ENCODE data around the gene HDAC9. TPM values are rescaled to one million over a fixed set of nuclear protein-coding genes. Genes with fewer than 3 reads are reported as not detected.

HDAC9 gene
- total RNA-seq, 4 donors from 2014 or later, result 10.3 to 48.4 (median 12.2) TPM

DNA sequence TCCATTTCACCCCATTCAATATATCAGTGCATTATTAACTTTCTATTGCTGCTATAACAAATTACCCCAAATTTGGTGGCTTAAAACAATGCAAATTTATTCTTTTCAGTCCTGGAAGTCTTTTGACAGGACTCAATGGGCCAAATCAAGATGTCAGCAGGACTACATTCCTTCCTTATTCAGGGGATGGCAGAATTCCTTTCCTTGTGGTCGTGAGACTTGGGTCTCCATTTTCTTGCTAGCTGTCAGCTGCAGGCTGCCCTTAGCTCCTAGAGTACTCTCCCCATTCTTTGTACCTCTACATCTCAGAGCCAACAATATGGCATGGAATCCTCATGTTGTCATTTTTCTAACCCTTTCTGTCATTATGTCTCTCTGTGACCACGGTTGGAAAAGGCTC lies 310.6 kb downstream of the HDAC9 start:
- Histone ChIP-seq H3K36me3 (no peaks in the 10 kb centered on the region), H3K9me3 (peaks cover 0 to 1% (median 0%) of the 10 kb centered on the region in 4 donors), H3K4me1 (no peaks in the 10 kb centered on the region), H3K4me3 (no peak overlapping the region), H3K27ac (no peak overlapping the region), H3K27me3 (no peaks in the 10 kb centered on the region)
- 79 to 83% methylated on average over 2 of the region's 2 CpGs for WGBS, 2 donors
- no peak for TF ChIP-seq POLR2A (IDR thresholded peaks at IDR 0.05)
- TF ChIP-seq, protein P1, sequence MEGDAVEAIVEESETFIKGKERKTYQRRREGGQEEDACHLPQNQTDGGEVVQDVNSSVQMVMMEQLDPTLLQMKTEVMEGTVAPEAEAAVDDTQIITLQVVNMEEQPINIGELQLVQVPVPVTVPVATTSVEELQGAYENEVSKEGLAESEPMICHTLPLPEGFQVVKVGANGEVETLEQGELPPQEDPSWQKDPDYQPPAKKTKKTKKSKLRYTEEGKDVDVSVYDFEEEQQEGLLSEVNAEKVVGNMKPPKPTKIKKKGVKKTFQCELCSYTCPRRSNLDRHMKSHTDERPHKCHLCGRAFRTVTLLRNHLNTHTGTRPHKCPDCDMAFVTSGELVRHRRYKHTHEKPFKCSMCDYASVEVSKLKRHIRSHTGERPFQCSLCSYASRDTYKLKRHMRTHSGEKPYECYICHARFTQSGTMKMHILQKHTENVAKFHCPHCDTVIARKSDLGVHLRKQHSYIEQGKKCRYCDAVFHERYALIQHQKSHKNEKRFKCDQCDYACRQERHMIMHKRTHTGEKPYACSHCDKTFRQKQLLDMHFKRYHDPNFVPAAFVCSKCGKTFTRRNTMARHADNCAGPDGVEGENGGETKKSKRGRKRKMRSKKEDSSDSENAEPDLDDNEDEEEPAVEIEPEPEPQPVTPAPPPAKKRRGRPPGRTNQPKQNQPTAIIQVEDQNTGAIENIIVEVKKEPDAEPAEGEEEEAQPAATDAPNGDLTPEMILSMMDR (IDR thresholded peaks at IDR 0.05), result no peak
- DNase-seq (ENCODE audit: low spot score in 2 of 2), result no peak

DNA sequence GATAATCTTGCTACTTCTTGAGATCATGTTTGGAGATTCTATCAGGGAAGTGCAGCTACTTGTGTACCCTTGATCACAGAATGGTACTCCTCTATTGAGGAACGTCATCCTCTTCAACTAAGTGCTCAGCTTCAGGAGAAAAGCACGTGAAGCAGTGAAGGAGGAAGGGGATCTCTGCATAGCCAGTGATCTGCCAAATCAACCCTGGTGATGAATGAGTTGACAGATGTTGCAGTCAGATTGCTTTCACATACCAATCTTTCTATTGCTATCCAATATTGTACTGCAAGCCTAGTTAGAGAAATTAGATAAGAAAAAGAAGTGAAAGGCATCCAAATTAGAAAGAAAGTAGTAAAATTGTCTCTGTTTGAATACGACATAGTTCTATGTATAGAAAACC lies 312.5 kb downstream of the HDAC9 start:
- no peak for TF ChIP-seq POLR2A (IDR thresholded peaks at IDR 0.05)
- TF ChIP-seq, protein P1 (IDR thresholded peaks at IDR 0.05), result no peak
- no peak for TF ChIP-seq EP300 (IDR thresholded peaks at IDR 0.05)
- DNase-seq (ENCODE audit: low spot score in 2 of 2), result no peak
- no peak overlapping the region for H3K27ac ChIP-seq
- H3K9me3 ChIP-seq, result peaks cover 0 to 7% (median 2%) of the 10 kb centered on the region in 4 donors
- H3K4me1 ChIP-seq, result no peaks in the 10 kb centered on the region
- 80 to 92% methylated on average over 3 of the region's 3 CpGs for WGBS, 2 donors
- H3K27me3 ChIP-seq, result no peaks in the 10 kb centered on the region
- no peaks in the 10 kb centered on the region for H3K36me3 ChIP-seq
- no peak overlapping the region for H3K4me3 ChIP-seq

DNA sequence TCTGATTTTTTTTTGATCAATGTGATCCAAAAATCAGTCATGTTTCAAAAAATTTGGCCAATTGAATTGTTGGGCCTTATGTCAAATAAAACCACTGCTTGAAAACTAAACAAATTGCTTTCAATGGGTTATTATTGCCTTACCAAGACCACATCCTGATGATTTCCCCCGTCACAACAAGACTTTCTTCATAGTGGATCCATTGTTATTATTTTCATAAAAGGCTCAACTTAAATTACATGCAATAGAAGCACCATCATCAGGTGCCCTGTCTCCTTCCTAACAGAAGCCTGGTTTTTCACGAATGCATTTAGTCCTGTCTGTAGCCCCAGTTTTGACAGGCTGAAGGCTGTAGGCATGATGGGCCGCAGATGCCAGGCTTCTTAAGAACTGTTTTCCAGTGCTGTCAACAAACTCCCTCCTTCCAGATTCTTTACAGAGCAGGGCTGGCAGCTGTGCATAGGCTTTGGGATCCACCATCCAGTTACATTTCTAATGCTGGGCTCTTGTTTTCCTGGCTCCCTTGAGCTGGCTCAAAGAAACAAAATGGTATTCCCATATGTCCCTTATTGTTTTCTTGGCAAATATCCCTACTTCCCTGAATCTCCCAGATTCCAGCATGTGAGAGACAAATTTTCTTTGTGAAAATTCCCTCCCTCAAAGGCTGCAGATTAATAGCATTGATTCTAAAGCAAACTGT lies 319.9 kb downstream of the HDAC9 start:
- no peaks in the 10 kb centered on the region for H3K4me1 ChIP-seq
- H3K27me3 ChIP-seq, result no peaks in the 10 kb centered on the region
- no peak overlapping the region for H3K4me3 ChIP-seq
- no peak for TF ChIP-seq POLR2A (IDR thresholded peaks at IDR 0.05)
- DNase-seq (ENCODE audit: low spot score in 2 of 2), result no peak
- 70 to 76% methylated on average over 3 of the region's 3 CpGs for WGBS, 2 donors
- no peaks in the 10 kb centered on the region for H3K36me3 ChIP-seq
- peaks cover 0 to 11% (median 2%) of the 10 kb centered on the region in 4 donors for H3K9me3 ChIP-seq
- no peak overlapping the region for H3K27ac ChIP-seq

DNA sequence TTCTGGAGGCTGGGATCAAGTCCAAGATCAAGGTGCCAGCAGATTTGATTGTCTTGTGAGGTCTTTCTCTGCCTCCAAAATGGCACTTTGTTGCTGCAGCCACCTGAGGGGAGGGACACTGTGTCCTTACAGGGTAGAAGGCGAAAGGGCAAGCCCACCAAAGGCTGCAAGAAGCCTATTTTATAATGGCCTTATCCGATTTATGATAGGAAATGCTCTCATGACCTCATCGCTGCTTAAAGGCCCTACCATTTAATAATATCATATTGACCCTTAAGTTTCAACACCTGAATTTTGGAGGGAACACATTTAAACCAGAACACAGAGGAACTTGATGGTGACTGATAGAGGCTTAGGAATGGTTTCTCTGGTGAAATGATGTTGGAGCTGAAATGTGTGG lies 325.4 kb downstream of the HDAC9 start:
- Histone ChIP-seq H3K4me3 (no peak overlapping the region), H3K9me3 (no peaks in the 10 kb centered on the region), H3K4me1 (no peaks in the 10 kb centered on the region), H3K36me3 (no peaks in the 10 kb centered on the region), H3K27ac (no peak overlapping the region), H3K27me3 (no peaks in the 10 kb centered on the region)
- TF ChIP-seq, protein P1 (IDR thresholded peaks at IDR 0.05), result no peak
- TF ChIP-seq EP300 (IDR thresholded peaks at IDR 0.05) (no peak), POLR2A (IDR thresholded peaks at IDR 0.05) (no peak)
- 86 to 87% methylated on average over 3 of the region's 3 CpGs for WGBS, 2 donors
- no peak for DNase-seq (ENCODE audit: low spot score in 2 of 2)

DNA sequence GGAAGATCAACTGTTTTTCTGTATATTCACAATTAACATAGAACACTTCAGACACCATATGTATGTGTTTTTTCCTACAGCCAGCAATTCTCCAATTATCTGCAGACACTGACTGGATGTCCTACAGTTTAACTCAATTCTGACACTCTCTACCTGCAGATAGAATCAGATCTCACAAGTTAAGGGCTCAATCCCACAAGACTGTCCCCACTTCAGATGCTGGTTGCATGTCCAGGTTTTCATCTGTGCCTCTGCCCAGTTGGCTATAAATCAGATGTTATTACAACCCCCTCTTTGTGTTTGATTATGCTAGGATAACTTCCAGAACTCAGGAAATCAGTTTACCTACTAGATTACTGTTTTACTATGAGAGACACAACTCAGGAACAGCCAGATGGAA lies 326.0 kb downstream of the HDAC9 start:
- H3K27ac ChIP-seq, result no peak overlapping the region
- H3K4me3 ChIP-seq, result no peak overlapping the region
- H3K36me3 ChIP-seq, result no peaks in the 10 kb centered on the region
- no peaks in the 10 kb centered on the region for H3K9me3 ChIP-seq
- no peaks in the 10 kb centered on the region for H3K4me1 ChIP-seq
- TF ChIP-seq EP300 (IDR thresholded peaks at IDR 0.05) (no peak), POLR2A (IDR thresholded peaks at IDR 0.05) (no peak)
- TF ChIP-seq, protein P1 (IDR thresholded peaks at IDR 0.05), result no peak
- H3K27me3 ChIP-seq, result no peaks in the 10 kb centered on the region
- DNase-seq (ENCODE audit: low spot score in 2 of 2), result no peak
